GM12801 (cell line): ENCODE data around the gene CARS2.

Experiments used
- TF ChIP-seq, protein P1 (sequence below): IDR thresholded peaks from one replicate; pipeline ENCODE4 v1.5.1; 2011; ENCODE audit warnings: control low read depth; ENCODE audit not compliant: insufficient read length; ENCODE audit errors: extremely low read depth

CARS2 gene

DNA sequence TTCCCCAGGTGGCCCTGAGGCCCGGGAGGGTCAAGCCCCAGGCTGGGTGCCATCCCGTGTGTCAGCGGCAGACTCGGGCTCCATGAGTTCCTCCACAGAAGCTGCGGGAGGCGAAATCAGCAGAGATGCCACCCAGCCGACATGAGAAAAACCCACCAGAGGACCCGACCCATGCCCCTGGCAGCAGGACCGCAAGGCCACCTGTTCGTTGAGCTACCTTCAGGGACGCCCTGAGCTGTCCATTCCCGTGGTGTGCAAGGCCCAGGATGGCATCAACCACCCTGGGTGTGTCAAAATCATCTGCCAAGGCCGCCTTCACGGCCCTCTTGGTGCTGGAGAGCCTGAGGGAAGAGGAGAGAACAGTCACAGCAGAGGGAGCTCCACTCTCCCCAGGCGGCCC is 60.2 kb downstream of the CARS2 start:
- TF ChIP-seq, protein P1, sequence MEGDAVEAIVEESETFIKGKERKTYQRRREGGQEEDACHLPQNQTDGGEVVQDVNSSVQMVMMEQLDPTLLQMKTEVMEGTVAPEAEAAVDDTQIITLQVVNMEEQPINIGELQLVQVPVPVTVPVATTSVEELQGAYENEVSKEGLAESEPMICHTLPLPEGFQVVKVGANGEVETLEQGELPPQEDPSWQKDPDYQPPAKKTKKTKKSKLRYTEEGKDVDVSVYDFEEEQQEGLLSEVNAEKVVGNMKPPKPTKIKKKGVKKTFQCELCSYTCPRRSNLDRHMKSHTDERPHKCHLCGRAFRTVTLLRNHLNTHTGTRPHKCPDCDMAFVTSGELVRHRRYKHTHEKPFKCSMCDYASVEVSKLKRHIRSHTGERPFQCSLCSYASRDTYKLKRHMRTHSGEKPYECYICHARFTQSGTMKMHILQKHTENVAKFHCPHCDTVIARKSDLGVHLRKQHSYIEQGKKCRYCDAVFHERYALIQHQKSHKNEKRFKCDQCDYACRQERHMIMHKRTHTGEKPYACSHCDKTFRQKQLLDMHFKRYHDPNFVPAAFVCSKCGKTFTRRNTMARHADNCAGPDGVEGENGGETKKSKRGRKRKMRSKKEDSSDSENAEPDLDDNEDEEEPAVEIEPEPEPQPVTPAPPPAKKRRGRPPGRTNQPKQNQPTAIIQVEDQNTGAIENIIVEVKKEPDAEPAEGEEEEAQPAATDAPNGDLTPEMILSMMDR = no peak

DNA sequence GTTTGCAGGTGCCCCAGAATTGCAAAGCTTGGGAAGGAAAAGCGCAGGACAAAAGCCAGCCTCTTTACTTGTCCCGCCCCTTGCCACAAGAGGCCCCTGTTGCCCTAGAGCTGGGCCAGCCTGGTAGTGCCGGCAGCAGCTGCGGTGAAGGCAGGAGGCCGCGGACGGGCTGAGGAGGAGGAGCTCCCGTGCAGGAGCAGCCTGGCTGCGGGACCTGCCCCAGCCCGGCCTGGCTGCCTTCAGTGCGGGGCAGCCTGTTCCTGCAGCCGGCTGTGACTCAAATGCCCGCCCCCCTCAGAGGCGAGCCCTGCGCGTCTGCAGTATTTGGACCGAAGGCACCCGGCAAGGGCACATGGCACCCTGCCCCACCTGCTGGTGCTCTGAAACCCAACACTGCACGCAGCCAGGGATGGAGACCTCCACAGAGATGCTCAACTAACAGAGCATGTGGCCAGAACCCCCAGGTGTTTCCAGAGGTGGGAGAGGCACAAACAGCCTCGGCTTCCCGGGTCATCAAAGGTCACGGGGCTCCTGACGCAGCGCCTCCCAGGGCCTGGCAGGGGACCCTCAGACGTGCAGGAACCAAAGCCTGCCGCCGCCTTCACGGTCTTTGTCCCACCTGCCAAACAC is 60.9 kb downstream of the CARS2 start:
- TF ChIP-seq, protein P1 = no peak

DNA sequence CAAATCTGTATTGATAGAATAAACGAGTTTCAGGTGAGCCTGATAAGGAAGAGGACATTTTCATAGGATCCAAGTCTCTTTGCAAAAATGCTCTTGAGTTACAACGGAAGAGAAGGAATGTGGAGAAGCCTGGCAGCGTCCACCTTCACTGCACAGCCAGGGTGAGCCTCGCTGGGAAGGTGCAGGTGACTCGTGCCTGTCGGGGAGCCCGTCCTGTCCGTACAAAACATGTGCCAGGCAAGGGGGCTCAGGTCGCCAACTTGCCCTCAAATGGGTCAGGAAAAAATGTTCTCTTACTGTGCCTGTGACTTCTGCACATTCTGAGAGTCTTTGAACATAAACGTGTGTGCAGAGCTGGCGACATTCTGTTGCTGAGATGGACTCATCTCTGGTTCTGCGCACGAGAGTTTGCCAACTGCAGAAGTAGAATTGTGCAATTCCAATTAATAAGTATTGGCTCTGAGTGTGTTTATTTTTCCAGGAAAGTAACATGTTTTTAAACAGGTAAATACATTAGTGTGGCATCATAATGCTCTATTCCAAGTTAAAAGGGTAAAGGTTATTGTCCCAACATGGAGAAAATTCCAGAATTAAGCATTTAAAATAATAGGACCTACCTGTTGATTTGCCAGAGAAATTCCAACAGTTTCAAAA is 62.0 kb downstream of the CARS2 start:
- TF ChIP-seq, protein P1 = no peak

DNA sequence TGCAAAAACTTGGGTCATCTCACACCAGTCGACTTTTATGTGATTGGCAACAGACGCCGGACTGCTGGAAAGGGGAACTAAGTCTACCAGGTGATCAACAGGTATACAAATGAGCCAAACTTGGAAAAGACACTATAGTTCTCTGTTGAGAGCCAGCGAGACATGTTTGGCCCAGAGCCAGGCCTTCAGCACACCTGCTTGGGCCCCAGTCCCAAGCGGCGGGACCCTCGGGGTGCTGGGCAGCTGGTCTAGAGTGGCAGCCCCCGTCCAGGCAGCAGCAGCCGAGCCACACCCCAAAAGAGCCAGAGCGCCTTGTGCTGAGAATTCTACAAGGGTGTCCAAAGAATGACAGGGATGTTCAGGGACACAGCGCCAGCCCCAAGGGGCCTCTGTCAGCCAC is 62.6 kb downstream of the CARS2 start:
- TF ChIP-seq, protein P1 = no peak

DNA sequence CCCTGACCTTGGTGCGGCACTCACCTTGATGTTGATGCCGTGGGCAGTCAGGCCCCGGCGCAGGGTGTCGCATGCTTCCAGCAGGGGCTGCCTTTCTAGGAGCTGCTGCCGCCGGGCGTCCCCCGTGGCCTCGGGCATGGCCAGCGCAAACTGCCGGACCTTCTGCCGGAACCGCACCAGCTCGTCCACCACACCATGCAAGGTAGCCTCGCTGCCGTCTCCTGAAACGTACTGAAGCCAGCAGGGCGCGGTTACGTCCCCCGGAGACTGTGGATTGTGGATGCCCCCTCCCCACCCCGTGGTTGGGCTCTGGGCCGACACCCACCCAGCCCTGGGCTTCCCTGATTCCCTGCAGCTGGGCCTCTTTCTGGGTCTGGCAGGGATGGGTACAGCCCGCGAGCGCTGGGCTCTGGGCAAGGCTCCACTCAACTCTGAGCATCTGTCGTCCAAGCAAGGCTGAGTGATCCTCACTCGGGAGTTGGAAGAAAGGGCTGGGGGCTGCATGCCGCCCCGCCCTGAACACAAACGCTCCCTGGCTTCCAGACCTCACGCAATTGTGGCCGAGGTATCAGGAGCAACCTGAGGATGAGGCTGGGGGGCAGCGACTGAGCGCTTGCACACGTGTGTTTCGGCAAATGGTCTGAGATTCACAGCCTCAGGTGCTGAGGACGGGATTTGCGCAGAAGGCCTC is 63.5 kb downstream of the CARS2 start:
- TF ChIP-seq, protein P1 = no peak

DNA sequence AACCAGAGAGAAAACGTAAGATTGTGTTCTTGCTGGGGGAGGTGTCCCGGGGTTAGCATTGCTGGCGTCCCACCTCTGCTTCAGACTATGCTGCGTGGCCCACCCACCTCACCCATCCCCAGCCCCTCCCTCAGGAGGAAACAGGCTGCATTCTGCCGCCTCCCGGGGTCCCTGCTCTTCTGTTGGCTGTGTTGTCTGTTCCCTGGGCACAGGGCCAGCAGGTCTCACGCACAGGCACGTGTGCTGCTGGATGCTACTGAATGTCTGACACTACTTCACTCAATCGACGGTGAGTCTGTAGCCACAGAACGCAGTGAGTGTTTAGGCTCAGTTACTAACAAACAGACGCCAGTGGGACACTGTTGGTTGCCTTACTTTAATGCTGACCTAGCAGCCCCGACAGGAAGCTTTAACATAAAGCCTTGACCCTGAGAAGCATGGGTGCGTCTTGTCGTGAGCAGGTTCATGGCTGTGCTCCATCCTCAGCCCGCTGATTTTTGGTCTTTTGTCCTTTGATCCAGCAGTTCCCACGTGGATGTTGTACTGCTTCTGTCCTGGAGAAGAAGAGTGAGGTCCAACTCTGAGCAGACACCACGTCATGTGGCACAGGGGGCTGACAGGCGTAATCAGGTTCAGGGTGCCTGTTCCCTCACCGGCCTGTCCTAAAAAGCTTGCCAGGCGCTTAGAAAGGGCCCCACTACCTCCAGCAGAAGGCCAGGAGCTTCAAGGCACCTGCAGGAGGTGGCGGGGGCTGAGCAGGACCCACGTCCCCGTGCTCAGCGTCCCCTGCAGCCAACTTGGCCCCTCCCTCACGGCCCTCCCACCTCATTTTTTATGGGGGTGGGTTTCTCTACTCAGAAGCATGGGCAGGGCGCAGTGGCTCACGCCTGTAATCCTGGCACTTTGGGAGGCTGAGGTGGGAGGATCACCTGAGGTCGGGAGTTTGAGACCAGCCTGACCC is 64.6 kb downstream of the CARS2 start:
- TF ChIP-seq, protein P1 = no peak
